Measurements from ENCODE around the gene PDZD2.

The PDZD2 gene

GRCh38 chr5:31637851-31638250 lies 1.1 kb upstream of the PDZD2 start:
- H3K27ac ChIP-seq: no peak overlapping the region
- no peak for DNase-seq (ENCODE audit: low spot score)
- H3K4me3 ChIP-seq: no peak overlapping the region
- TF ChIP-seq CTCF (IDR thresholded peaks at IDR 0.05): no peak

- TF ChIP-seq CTCF (IDR thresholded peaks at IDR 0.05): no peak
- Histone ChIP-seq H3K27ac (peak overlapping the region; percentile 41 to 75), H3K4me3 (peak overlapping the region; percentile 83)
- DNase-seq (ENCODE audit: low spot score): no peak
Observed at GRCh38 chr5:31638345-31638744, 586 bp upstream of the PDZD2 start.

- DNase-seq (ENCODE audit: low spot score): no peak
- Histone ChIP-seq H3K27ac (peak overlapping the region in 1 of 2 donors; percentile 75), H3K4me3 (peak overlapping the region; percentile 83)
- no peak for TF ChIP-seq CTCF (IDR thresholded peaks at IDR 0.05)
Observed at GRCh38 chr5:31639481-31640411, 815 bp downstream of the PDZD2 start.

GRCh38 chr5:31640573-31640972 lies 1.6 kb downstream of the PDZD2 start:
- H3K4me3 ChIP-seq: no peak overlapping the region
- DNase-seq (ENCODE audit: low spot score): no peak
- H3K27ac ChIP-seq: no peak overlapping the region
- TF ChIP-seq CTCF (IDR thresholded peaks at IDR 0.05): no peak

- TF ChIP-seq CTCF (IDR thresholded peaks at IDR 0.05): no peak
- H3K27ac ChIP-seq: no peak overlapping the region
- no peak overlapping the region for H3K4me3 ChIP-seq
- DNase-seq (ENCODE audit: low spot score): no peak
Observed at GRCh38 chr5:31641059-31641458, 2.1 kb downstream of the PDZD2 start.

GRCh38 chr5:31641575-31641974 lies 2.6 kb downstream of the PDZD2 start:
- no peak for TF ChIP-seq CTCF (IDR thresholded peaks at IDR 0.05)
- no peak for DNase-seq (ENCODE audit: low spot score)
- H3K27ac ChIP-seq: no peak overlapping the region
- no peak overlapping the region for H3K4me3 ChIP-seq
